ENCODE results near the gene TIAM1. TPM values are rescaled to one million over a fixed set of nuclear protein-coding genes. Genes with fewer than 3 reads are reported as not detected.

The TIAM1 gene
- total RNA-seq, 2 experiments from 2014 or later, result 15.0 to 25.1 TPM

DNA sequence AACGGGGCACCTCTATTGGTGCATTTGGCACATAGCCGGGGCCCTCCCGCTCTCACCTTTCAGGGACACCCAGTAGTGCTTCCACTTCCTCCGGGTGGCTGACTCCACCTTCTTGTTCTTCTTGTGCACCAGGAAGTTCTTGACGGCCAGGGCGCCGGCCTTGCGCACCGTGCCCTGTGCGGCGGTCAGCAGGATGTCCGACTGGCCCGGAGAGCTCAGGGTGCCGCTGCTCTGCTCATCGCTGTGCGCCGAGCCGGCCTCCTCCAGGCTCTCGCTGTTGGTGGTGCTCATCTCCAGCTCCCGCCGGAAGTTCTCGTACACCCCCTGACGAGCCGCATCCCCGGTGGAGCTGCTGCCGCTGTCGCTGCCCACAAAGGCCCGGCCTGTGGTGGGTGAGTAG is 92.4 kb downstream of the TIAM1 start:
- no TSS peak for BruUV-seq (replicated peaks)
- Histone ChIP-seq H4K20me1 (ENCODE audit: insufficient read depth, low read length) (no peaks in the 10 kb centered on the region), H3K9me3 (ENCODE audit: low read length) (no peaks in the 10 kb centered on the region)

DNA sequence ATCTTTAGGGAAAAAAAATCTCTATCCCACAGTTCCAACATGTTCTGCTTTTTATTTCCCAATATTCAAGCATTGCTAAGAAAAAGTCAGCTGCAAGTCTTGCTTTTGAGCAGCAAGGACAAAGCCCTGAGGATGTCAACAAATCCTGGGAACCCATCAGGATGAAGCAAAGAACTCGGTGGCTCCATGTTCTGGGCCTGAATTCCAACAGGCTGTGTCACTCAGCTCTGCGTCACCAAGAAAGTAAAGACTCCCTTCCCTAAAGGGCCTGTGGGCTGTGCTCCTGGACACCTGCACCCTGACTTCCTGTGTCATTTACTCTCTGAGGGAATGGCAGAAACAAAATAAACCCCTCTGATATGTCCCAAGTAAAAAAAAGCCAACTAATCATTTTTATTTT is 95.5 kb downstream of the TIAM1 start:
- H3K4me1 ChIP-seq (ENCODE audit: insufficient read depth, low read length, poor library complexity, severe bottlenecking), result no peaks in the 10 kb centered on the region
- peaks cover 6% of the 10 kb centered on the region for H3K9me3 ChIP-seq (ENCODE audit: low read length)
- BruUV-seq (replicated peaks), result no TSS peak
- no peak overlapping the region for H3K4me3 ChIP-seq (ENCODE audit: low read depth, low read length, poor library complexity, severe bottlenecking)
- H3K79me2 ChIP-seq (ENCODE audit: insufficient read depth, low read depth, low read length), result no peaks in the 10 kb centered on the region
- no peak overlapping the region for H3K27ac ChIP-seq (ENCODE audit: low read depth, low read length, poor library complexity, severe bottlenecking)
- H2AFZ ChIP-seq (ENCODE audit: low read length), result no peak overlapping the region
- TF ChIP-seq EZH2phosphoT487 (IDR thresholded peaks at IDR 0.05; ENCODE audit: borderline replicate concordance, low read depth, low read length), result no peak
- TF ChIP-seq, protein P1, sequence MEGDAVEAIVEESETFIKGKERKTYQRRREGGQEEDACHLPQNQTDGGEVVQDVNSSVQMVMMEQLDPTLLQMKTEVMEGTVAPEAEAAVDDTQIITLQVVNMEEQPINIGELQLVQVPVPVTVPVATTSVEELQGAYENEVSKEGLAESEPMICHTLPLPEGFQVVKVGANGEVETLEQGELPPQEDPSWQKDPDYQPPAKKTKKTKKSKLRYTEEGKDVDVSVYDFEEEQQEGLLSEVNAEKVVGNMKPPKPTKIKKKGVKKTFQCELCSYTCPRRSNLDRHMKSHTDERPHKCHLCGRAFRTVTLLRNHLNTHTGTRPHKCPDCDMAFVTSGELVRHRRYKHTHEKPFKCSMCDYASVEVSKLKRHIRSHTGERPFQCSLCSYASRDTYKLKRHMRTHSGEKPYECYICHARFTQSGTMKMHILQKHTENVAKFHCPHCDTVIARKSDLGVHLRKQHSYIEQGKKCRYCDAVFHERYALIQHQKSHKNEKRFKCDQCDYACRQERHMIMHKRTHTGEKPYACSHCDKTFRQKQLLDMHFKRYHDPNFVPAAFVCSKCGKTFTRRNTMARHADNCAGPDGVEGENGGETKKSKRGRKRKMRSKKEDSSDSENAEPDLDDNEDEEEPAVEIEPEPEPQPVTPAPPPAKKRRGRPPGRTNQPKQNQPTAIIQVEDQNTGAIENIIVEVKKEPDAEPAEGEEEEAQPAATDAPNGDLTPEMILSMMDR (conservative IDR thresholded peaks at IDR 0.05; ENCODE audit: low read length), result no peak
- POLR2A ChIA-PET, result interaction anchor here (1.0 kb wide), 1 partner anchor 14 kb away, joined by 4 read pairs; no protein-coding TSS in a partner anchor
- no peaks in the 10 kb centered on the region for H3K9me2 ChIP-seq (ENCODE audit: insufficient read depth, low read length)
- DNase-seq (ENCODE audit: low spot score), result no peak
- intact Hi-C loops (cut with micrococcal nuclease; ENCODE audit: unreplicated experiment), result no loop called here
- CTCF ChIA-PET (ENCODE audit: unreplicated experiment), result no interaction called here
- H3K36me3 ChIP-seq (ENCODE audit: insufficient read depth, low read length), result peaks cover 12% of the 10 kb centered on the region
- no peak overlapping the region for H3K4me2 ChIP-seq (ENCODE audit: low read length)
- no peaks in the 10 kb centered on the region for H4K20me1 ChIP-seq (ENCODE audit: insufficient read depth, low read length)

More for the DNA sequence above, 92.4 kb downstream of the TIAM1 start:
- ChIA-PET CTCF (ENCODE audit: unreplicated experiment) (no interaction called here), POLR2A (interaction anchor here (1.1 to 1.9 kb wide), 3 partner anchors 9 to 18 kb away, joined by 3 to 7 read pairs (median 6); no protein-coding TSS in a partner anchor)
- Histone ChIP-seq H3K9me2 (ENCODE audit: insufficient read depth, low read length) (no peaks in the 10 kb centered on the region), H3K27ac (ENCODE audit: low read depth, low read length, poor library complexity, severe bottlenecking) (no peak overlapping the region), H3K4me3 (ENCODE audit: low read depth, low read length, poor library complexity, severe bottlenecking) (no peak overlapping the region), H3K36me3 (ENCODE audit: insufficient read depth, low read length) (no peaks in the 10 kb centered on the region), H3K4me1 (ENCODE audit: insufficient read depth, low read length, poor library complexity, severe bottlenecking) (no peaks in the 10 kb centered on the region), H2AFZ (ENCODE audit: low read length) (no peak overlapping the region), H3K79me2 (ENCODE audit: insufficient read depth, low read depth, low read length) (no peaks in the 10 kb centered on the region), H3K4me2 (ENCODE audit: low read length) (no peak overlapping the region)
- TF ChIP-seq EZH2phosphoT487 (IDR thresholded peaks at IDR 0.05; ENCODE audit: borderline replicate concordance, low read depth, low read length), result no peak
- TF ChIP-seq, protein P1 (conservative IDR thresholded peaks at IDR 0.05; ENCODE audit: low read length), result no peak
- intact Hi-C loops (cut with micrococcal nuclease; ENCODE audit: unreplicated experiment), result no loop called here
- DNase-seq (ENCODE audit: low spot score), result no peak

DNA sequence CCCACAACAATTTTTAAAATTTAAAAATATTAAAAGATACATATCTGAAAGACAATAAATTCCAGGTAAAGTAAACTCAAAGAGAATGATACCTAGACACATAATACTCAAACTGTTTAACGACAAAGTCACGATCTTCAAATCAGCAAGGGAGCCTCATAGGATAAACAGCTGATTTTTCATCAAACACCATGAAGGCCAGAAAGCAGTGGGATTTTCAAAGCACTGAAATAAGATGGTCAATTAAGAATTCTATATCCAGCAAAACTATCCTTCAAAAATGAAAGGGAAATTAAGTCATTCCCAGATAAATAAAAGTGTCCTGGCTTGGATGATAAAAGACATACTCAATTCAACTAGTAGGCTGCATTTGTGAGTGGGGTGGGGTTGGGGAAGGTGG is 100.5 kb downstream of the TIAM1 start:
- DNase-seq (ENCODE audit: low spot score), result no peak
- POLR2A ChIA-PET, result interaction anchor here (1.0 to 1.5 kb wide), 2 partner anchors 9 to 10 kb away, joined by 3 to 6 read pairs; no protein-coding TSS in a partner anchor

More for the DNA sequence above, 100.5 kb downstream of the TIAM1 start:
- Histone ChIP-seq H4K20me1 (ENCODE audit: insufficient read depth, low read length) (no peaks in the 10 kb centered on the region), H3K4me1 (ENCODE audit: insufficient read depth, low read length, poor library complexity, severe bottlenecking) (no peaks in the 10 kb centered on the region), H3K9me3 (ENCODE audit: low read length) (peaks cover 11% of the 10 kb centered on the region), H3K9me2 (ENCODE audit: insufficient read depth, low read length) (no peaks in the 10 kb centered on the region), H3K4me2 (ENCODE audit: low read length) (no peak overlapping the region), H3K79me2 (ENCODE audit: insufficient read depth, low read depth, low read length) (no peaks in the 10 kb centered on the region), H2AFZ (ENCODE audit: low read length) (no peak overlapping the region), H3K4me3 (ENCODE audit: low read depth, low read length, poor library complexity, severe bottlenecking) (no peak overlapping the region), H3K36me3 (ENCODE audit: insufficient read depth, low read length) (peaks cover 13% of the 10 kb centered on the region), H3K27ac (ENCODE audit: low read depth, low read length, poor library complexity, severe bottlenecking) (no peak overlapping the region)
- BruUV-seq (replicated peaks), result no TSS peak
- intact Hi-C loops (cut with micrococcal nuclease; ENCODE audit: unreplicated experiment), result no loop called here
- CTCF ChIA-PET (ENCODE audit: unreplicated experiment), result no interaction called here
- TF ChIP-seq, protein P1 (conservative IDR thresholded peaks at IDR 0.05; ENCODE audit: low read length), result no peak
- TF ChIP-seq EZH2phosphoT487 (IDR thresholded peaks at IDR 0.05; ENCODE audit: borderline replicate concordance, low read depth, low read length), result no peak
